Measurements from ENCODE around the gene LHPP.

GRCh38 chr10:124593431-124593985, 131.9 kb downstream of the LHPP start:
- TF ChIP-seq CTCF (IDR thresholded peaks at IDR 0.05) (no peak), POLR2A (IDR thresholded peaks at IDR 0.05) (no peak)

All from heart left ventricle (tissue), 13 donors.